ENCODE measurements around the gene PIP4K2A. TPM values are rescaled to one million over a fixed set of nuclear protein-coding genes. Genes with fewer than 3 reads are reported as not detected.

PIP4K2A gene
- total and polyA plus RNA-seq, 10 donors = 30.1 to 168 (median 101) TPM

DNA sequence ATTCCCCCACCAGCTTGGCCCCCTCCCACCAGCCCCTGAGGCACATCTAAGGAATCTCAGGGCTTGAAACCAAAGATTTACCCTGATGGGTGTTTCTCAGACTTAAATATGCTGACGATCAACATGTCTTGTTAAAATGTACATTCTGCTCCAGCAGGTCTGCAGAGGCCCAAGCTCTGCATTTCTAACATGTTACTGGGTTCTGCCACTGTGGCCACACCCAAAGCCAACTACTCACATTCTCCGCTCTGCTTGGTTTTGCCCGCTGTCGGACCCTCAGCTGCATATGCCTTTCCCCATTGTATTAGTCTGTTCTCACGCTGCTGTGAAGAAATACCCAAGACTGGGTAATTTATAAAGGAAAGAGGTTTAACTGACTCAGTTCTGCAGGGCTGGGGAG is 8.9 kb downstream of the PIP4K2A start:
- Histone ChIP-seq H3K36me3 (peaks cover 0 to 15% (median 0%) of the 10 kb centered on the region in 6 donors), H3K27ac (peak overlapping the region in 5 of 8 donors; percentile 35 to 71 (median 59)), H3K4me3 (peak overlapping the region in 1 of 8 donors; percentile 1), H3K9me3 (no peaks in the 10 kb centered on the region), H3K4me1 (peaks cover 27 to 100% (median 96%) of the 10 kb centered on the region in 6 donors), H3K27me3 (replicated peaks in 1 of 7) (no peaks in the 10 kb centered on the region)
- TF ChIP-seq POLR2AphosphoS5 (IDR thresholded peaks at IDR 0.05) (no peak), POLR2A (IDR thresholded peaks at IDR 0.05) (no peak)
- TF ChIP-seq, protein P1, sequence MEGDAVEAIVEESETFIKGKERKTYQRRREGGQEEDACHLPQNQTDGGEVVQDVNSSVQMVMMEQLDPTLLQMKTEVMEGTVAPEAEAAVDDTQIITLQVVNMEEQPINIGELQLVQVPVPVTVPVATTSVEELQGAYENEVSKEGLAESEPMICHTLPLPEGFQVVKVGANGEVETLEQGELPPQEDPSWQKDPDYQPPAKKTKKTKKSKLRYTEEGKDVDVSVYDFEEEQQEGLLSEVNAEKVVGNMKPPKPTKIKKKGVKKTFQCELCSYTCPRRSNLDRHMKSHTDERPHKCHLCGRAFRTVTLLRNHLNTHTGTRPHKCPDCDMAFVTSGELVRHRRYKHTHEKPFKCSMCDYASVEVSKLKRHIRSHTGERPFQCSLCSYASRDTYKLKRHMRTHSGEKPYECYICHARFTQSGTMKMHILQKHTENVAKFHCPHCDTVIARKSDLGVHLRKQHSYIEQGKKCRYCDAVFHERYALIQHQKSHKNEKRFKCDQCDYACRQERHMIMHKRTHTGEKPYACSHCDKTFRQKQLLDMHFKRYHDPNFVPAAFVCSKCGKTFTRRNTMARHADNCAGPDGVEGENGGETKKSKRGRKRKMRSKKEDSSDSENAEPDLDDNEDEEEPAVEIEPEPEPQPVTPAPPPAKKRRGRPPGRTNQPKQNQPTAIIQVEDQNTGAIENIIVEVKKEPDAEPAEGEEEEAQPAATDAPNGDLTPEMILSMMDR (IDR thresholded peaks at IDR 0.05 in 8 of 11, conservative IDR thresholded peaks at IDR 0.05 in 3 of 11) = no peak
- DNase-seq = no peak
- intact Hi-C loops (cut with DNase I; ENCODE audit: low total_unique reads) = no loop called here
- 80 to 88% (median 87%) methylated on average over 5 of the region's 5 CpGs for WGBS, 5 donors

DNA sequence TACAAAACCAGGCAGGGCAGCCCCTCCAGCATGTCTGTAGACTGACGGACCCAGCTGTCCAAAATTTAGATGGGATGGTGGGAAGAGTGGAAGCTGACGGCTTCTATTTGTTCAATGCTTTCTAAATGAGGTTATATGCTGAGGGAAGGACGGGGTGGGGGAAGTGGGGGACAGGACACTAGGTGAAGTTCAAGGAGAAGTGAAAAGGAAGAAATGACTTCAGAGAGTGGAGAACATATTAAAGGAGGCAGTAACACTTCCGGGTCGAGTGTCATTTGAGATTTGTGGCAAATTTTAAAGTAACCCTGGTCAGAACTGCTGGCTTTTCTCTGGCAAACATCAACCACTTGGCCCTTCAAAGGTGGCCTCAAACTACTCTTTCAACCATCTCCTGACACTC is 9.4 kb downstream of the PIP4K2A start:
- Histone ChIP-seq H3K36me3 (peaks cover 0 to 15% (median 0%) of the 10 kb centered on the region in 6 donors), H3K27me3 (replicated peaks in 1 of 7) (no peaks in the 10 kb centered on the region), H3K4me3 (peak overlapping the region in 1 of 8 donors; percentile 26), H3K4me1 (peaks cover 21 to 100% (median 96%) of the 10 kb centered on the region in 6 donors), H3K27ac (peak overlapping the region in 6 of 8 donors; percentile 35 to 71 (median 58)), H3K9me3 (no peaks in the 10 kb centered on the region)
- WGBS, 5 donors = 51 to 68% (median 56%) methylated on average over 5 of the region's 5 CpGs
- TF ChIP-seq, protein P1 (IDR thresholded peaks at IDR 0.05 in 8 of 11, conservative IDR thresholded peaks at IDR 0.05 in 3 of 11) = no peak
- no peak for TF ChIP-seq POLR2AphosphoS5 (IDR thresholded peaks at IDR 0.05)
- TF ChIP-seq POLR2A (IDR thresholded peaks at IDR 0.05) = no peak
- intact Hi-C loops (cut with DNase I; ENCODE audit: low total_unique reads) = no loop called here
- no peak for DNase-seq

GRCh38 chr10:22704471-22704911 is 9.9 kb downstream of the PIP4K2A start:
- intact Hi-C loops (cut with DNase I; ENCODE audit: low total_unique reads) = no loop called here
- Histone ChIP-seq H3K4me1 (peaks cover 18 to 100% (median 96%) of the 10 kb centered on the region in 6 donors), H3K4me3 (peak overlapping the region in 1 of 8 donors; percentile 26), H3K27me3 (replicated peaks in 1 of 7) (no peaks in the 10 kb centered on the region), H3K9me3 (no peaks in the 10 kb centered on the region), H3K36me3 (peaks cover 0 to 15% (median 0%) of the 10 kb centered on the region in 6 donors), H3K27ac (peak overlapping the region in 6 of 8 donors; percentile 35 to 71 (median 58))
- no peak for DNase-seq
- TF ChIP-seq POLR2A (IDR thresholded peaks at IDR 0.05) (no peak), POLR2AphosphoS5 (IDR thresholded peaks at IDR 0.05) (no peak)
- TF ChIP-seq, protein P1 (IDR thresholded peaks at IDR 0.05 in 8 of 11, conservative IDR thresholded peaks at IDR 0.05 in 3 of 11) = no peak
- 52 to 63% (median 61%) methylated on average over 4 of the region's 4 CpGs for WGBS, 5 donors

GRCh38 chr10:22702348-22702747 is 12.0 kb downstream of the PIP4K2A start:
- H3K27me3 ChIP-seq (replicated peaks in 1 of 7) = no peaks in the 10 kb centered on the region
- H3K4me3 ChIP-seq = no peak overlapping the region
- peaks cover 0 to 13% (median 0%) of the 10 kb centered on the region in 6 donors for H3K36me3 ChIP-seq
- intact Hi-C loops (cut with DNase I; ENCODE audit: low total_unique reads) = no loop called here
- H3K4me1 ChIP-seq = peaks cover 25 to 100% (median 98%) of the 10 kb centered on the region in 6 donors
- no peak for TF ChIP-seq POLR2A (IDR thresholded peaks at IDR 0.05)
- TF ChIP-seq, protein P1 (IDR thresholded peaks at IDR 0.05 in 8 of 11, conservative IDR thresholded peaks at IDR 0.05 in 3 of 11) = no peak
- no peak for TF ChIP-seq POLR2AphosphoS5 (IDR thresholded peaks at IDR 0.05)
- H3K9me3 ChIP-seq = no peaks in the 10 kb centered on the region
- WGBS, 5 donors = 86 to 90% (median 87%) methylated on average over 4 of the region's 4 CpGs
- DNase-seq = no peak
- peak overlapping the region in 1 of 8 donors; percentile 71 for H3K27ac ChIP-seq

All from spleen (tissue), 11 donors.